VCaP (cell line): ENCODE measurements around the gene ATP2B3.

ENCODE experiments used
- H3K27ac ChIP-seq: fragments of 450-650 bp; 2 replicates; pipeline ENCODE4 v1.5.1; 2017
- TF ChIP-seq, protein P1 (sequence below): fragments of 450-650 bp; conservative IDR thresholded peaks from 2 replicates; pipeline ENCODE4 v1.5.1; 2017; ENCODE audit warnings: mild to moderate bottlenecking, moderate library complexity

ATP2B3 gene

GRCh38 chrX:153560466-153560865 is 43.0 kb downstream of the ATP2B3 start:
- TF ChIP-seq, protein P1, sequence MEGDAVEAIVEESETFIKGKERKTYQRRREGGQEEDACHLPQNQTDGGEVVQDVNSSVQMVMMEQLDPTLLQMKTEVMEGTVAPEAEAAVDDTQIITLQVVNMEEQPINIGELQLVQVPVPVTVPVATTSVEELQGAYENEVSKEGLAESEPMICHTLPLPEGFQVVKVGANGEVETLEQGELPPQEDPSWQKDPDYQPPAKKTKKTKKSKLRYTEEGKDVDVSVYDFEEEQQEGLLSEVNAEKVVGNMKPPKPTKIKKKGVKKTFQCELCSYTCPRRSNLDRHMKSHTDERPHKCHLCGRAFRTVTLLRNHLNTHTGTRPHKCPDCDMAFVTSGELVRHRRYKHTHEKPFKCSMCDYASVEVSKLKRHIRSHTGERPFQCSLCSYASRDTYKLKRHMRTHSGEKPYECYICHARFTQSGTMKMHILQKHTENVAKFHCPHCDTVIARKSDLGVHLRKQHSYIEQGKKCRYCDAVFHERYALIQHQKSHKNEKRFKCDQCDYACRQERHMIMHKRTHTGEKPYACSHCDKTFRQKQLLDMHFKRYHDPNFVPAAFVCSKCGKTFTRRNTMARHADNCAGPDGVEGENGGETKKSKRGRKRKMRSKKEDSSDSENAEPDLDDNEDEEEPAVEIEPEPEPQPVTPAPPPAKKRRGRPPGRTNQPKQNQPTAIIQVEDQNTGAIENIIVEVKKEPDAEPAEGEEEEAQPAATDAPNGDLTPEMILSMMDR, result no peak
- no peak overlapping the region for H3K27ac ChIP-seq

- TF ChIP-seq, protein P1, result no peak
- H3K27ac ChIP-seq, result no peak overlapping the region
Observed at GRCh38 chrX:153561337-153561736, 43.9 kb downstream of the ATP2B3 start.

DNA sequence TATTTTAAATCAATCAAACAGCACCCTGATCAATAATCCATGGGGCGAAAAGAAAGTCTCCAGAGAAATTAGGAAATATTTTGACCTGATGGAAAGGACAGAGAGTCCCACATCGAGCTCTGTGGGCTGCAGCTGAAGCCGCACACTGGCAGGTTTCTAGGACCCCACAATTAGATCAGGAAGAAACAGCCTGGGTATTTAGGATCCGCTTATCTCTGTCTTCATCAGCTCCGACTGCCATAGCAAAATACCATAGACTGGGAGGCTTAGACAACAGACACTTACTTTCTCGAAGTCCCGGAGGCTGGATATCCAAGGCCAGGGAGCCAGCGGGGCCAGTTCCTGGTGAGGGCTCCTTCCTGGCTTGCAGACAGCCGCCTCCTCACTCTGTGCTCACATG is 45.1 kb downstream of the ATP2B3 start:
- TF ChIP-seq, protein P1, result no peak
- no peak overlapping the region for H3K27ac ChIP-seq

GRCh38 chrX:153564047-153564606 is 46.7 kb downstream of the ATP2B3 start:
- H3K27ac ChIP-seq, result no peak overlapping the region
- TF ChIP-seq, protein P1, result no peak

DNA sequence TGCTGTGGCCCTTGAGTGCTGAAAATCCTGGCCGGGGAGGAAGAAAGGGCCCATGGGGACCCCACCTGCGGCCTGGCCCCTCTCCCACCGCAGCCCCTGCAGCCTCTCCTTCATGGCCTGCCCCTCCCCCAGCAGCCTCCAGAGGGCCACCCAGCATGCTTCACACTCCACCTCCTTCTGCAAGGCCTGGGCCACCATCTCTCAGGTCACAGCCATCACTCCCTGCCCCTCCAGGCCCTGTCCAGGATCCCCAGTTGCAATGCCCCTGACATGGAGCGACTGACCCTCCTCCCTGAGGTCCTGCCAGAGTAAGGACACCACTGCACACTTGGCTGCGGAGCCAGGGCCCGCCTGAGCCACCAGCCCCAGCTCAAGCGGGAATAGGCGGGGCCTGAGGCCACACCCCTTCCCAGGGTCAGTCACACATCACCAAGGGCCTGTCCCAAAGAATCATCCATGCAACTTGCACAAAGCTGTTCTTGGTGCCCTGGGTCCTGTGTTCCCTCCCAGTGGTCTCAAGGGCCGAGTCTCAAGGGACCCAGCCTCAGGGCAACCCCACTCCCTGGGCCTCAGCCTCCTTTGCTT is 48.6 kb downstream of the ATP2B3 start:
- H3K27ac ChIP-seq, result no peak overlapping the region
- TF ChIP-seq, protein P1, result no peak

- TF ChIP-seq, protein P1, result no peak; the same call in 1 of the 2 replicates
- H3K27ac ChIP-seq, result no peak overlapping the region
Observed at GRCh38 chrX:153568451-153569011, 51.1 kb downstream of the ATP2B3 start.

GRCh38 chrX:153569475-153569874 is 52.0 kb downstream of the ATP2B3 start:
- TF ChIP-seq, protein P1, result no peak

More at GRCh38 chrX:153569475-153569874, 52.0 kb downstream of the ATP2B3 start:
- H3K27ac ChIP-seq, result no peak overlapping the region
